Measurements from ENCODE around the gene CAMKMT.

DNA sequence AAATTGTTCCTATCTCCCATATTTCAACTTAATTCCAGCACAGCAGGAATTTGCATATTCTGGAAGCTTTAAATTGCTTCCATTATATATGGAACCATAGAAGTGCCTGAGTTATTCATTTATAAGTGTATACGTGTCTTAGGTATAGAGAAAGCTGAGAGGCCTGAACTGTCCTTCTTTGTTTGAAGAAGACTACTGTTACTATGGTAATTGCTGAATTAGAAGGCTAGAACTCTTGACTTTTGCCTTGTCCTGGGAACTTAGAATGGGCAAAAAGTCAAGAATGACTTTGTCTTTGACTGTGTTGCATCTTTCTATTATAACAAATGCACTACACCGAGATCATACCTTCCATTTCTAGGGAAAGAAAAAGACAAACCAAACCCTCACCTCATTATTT lies 15.7 kb downstream of the CAMKMT start:
- TF ChIP-seq, protein P1, sequence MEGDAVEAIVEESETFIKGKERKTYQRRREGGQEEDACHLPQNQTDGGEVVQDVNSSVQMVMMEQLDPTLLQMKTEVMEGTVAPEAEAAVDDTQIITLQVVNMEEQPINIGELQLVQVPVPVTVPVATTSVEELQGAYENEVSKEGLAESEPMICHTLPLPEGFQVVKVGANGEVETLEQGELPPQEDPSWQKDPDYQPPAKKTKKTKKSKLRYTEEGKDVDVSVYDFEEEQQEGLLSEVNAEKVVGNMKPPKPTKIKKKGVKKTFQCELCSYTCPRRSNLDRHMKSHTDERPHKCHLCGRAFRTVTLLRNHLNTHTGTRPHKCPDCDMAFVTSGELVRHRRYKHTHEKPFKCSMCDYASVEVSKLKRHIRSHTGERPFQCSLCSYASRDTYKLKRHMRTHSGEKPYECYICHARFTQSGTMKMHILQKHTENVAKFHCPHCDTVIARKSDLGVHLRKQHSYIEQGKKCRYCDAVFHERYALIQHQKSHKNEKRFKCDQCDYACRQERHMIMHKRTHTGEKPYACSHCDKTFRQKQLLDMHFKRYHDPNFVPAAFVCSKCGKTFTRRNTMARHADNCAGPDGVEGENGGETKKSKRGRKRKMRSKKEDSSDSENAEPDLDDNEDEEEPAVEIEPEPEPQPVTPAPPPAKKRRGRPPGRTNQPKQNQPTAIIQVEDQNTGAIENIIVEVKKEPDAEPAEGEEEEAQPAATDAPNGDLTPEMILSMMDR (IDR thresholded peaks at IDR 0.05 in 4 of 5, conservative IDR thresholded peaks at IDR 0.05 in 1 of 5): no peak
- no peak for TF ChIP-seq POLR2A (IDR thresholded peaks at IDR 0.05)

All from gastrocnemius medialis (tissue), 4 donors.